ENCODE data around the gene MIPEP. TPM values are rescaled to one million over a fixed set of nuclear protein-coding genes. Genes with fewer than 3 reads are reported as not detected.

Gene MIPEP
- total RNA-seq, 1 donor from 2014 or later, result 19.6 TPM

GRCh38 chr13:23859904-23860303 is 29.3 kb downstream of the MIPEP start:
- H3K4me1 Mint-ChIP-seq, result no peaks in the 10 kb centered on the region
- no peaks in the 10 kb centered on the region for H3K27me3 Mint-ChIP-seq (ENCODE audit: low read depth)
- peaks cover 2% of the 10 kb centered on the region for H3K36me3 Mint-ChIP-seq (ENCODE audit: low read depth)
- H3K4me3 Mint-ChIP-seq, result no peak overlapping the region
- no peaks in the 10 kb centered on the region for H3K9me3 Mint-ChIP-seq
- no peak for DNase-seq (ENCODE audit: low read depth, low spot score)
- no peak overlapping the region for H3K27ac Mint-ChIP-seq (ENCODE audit: unreplicated experiment)
- no peak for TF ChIP-seq CTCF (conservative IDR thresholded peaks at IDR 0.05)

- Mint-ChIP-seq H3K4me3 (no peak overlapping the region), H3K27me3 (ENCODE audit: low read depth) (no peaks in the 10 kb centered on the region), H3K27ac (ENCODE audit: unreplicated experiment) (no peak overlapping the region), H3K9me3 (no peaks in the 10 kb centered on the region), H3K4me1 (no peaks in the 10 kb centered on the region), H3K36me3 (ENCODE audit: low read depth) (peaks cover 2% of the 10 kb centered on the region)
- no peak for DNase-seq (ENCODE audit: low read depth, low spot score)
- no peak for TF ChIP-seq CTCF (conservative IDR thresholded peaks at IDR 0.05)
These were observed 29.7 kb downstream of the MIPEP start for GRCh38 chr13:23859455-23859854.

- no peak for DNase-seq (ENCODE audit: low read depth, low spot score)
- Mint-ChIP-seq H3K4me3 (no peak overlapping the region), H3K4me1 (no peaks in the 10 kb centered on the region), H3K27me3 (ENCODE audit: low read depth) (no peaks in the 10 kb centered on the region), H3K9me3 (no peaks in the 10 kb centered on the region), H3K27ac (ENCODE audit: unreplicated experiment) (no peak overlapping the region), H3K36me3 (ENCODE audit: low read depth) (peaks cover 2% of the 10 kb centered on the region)
- no peak for TF ChIP-seq CTCF (conservative IDR thresholded peaks at IDR 0.05)
These were observed 30.7 kb downstream of the MIPEP start for GRCh38 chr13:23858546-23858945.

GRCh38 chr13:23856008-23856750 is 33.0 kb downstream of the MIPEP start:
- DNase-seq (ENCODE audit: low read depth, low spot score), result no peak
- Mint-ChIP-seq H3K4me3 (no peak overlapping the region), H3K36me3 (ENCODE audit: low read depth) (peaks cover 2% of the 10 kb centered on the region), H3K27ac (ENCODE audit: unreplicated experiment) (no peak overlapping the region), H3K27me3 (ENCODE audit: low read depth) (no peaks in the 10 kb centered on the region), H3K9me3 (no peaks in the 10 kb centered on the region), H3K4me1 (no peaks in the 10 kb centered on the region)
- no peak for TF ChIP-seq CTCF (conservative IDR thresholded peaks at IDR 0.05)

GRCh38 chr13:23855360-23855759 is 33.8 kb downstream of the MIPEP start:
- no peaks in the 10 kb centered on the region for H3K9me3 Mint-ChIP-seq
- H3K27me3 Mint-ChIP-seq (ENCODE audit: low read depth), result no peaks in the 10 kb centered on the region
- H3K4me1 Mint-ChIP-seq, result no peaks in the 10 kb centered on the region
- no peak overlapping the region for H3K27ac Mint-ChIP-seq (ENCODE audit: unreplicated experiment)
- no peaks in the 10 kb centered on the region for H3K36me3 Mint-ChIP-seq (ENCODE audit: low read depth)
- no peak overlapping the region for H3K4me3 Mint-ChIP-seq
- DNase-seq (ENCODE audit: low read depth, low spot score), result no peak
- TF ChIP-seq CTCF (conservative IDR thresholded peaks at IDR 0.05), result no peak
